K562 (cell line): ENCODE measurements around the gene EFCAB5.

Experiments used
- CTCF ChIP-seq, 3 experiments: IDR thresholded peaks in 2 of 3; conservative IDR thresholded peaks in 1 of 3; 2 replicates each; pipeline ENCODE4 v1.5.1; 2011 to 2012; ENCODE audit warnings: low read length in 3 of 3, mild to moderate bottlenecking in 3 of 3, control low read depth in 2 of 3, improper control_type of control experiment in 1 of 3, inconsistent platforms in 1 of 3, low read depth in 1 of 3, mixed read lengths in 1 of 3, moderate library complexity in 1 of 3; ENCODE audit not compliant: insufficient read depth in 2 of 3
- FOS ChIP-seq: IDR thresholded peaks from 3 replicates; pipeline ENCODE4 v1.6.1; 2011; ENCODE audit not compliant: insufficient read length; ENCODE audit errors: extremely low read depth
- ZFX ChIP-seq: sonication (generic); formaldehyde crosslinking; IDR thresholded peaks from 2 replicates; pipeline ENCODE4 v1.8.0; 2022; ENCODE audit warnings: mild to moderate bottlenecking, missing genetic modification reagents, moderate library complexity
- ZNF143 ChIP-seq: sonication (generic); formaldehyde crosslinking; IDR thresholded peaks from 2 replicates; pipeline ENCODE4 v1.9.0; 2022; ENCODE audit warnings: mild to moderate bottlenecking, missing genetic modification reagents
- ZNF253 ChIP-seq: fragments of 250-450 bp; sonication (Bioruptor Pico); conservative IDR thresholded peaks from 2 replicates; pipeline ENCODE4 v1.6.1; 2021; ENCODE audit warnings: mild to moderate bottlenecking
- ZNF384 ChIP-seq: IDR thresholded peaks from 2 replicates; pipeline ENCODE4 v1.6.1; 2012; ENCODE audit warnings: low read depth, low read length, improper control_type of control experiment

GRCh38 chr17:29918016-29918415 lies 23.4 kb upstream of the EFCAB5 start:
- TF ChIP-seq ZNF143 (CRISPR knock-in tag) (no peak), ZNF253 (CRISPR knock-in tag) (no peak), ZNF384 (no peak), CTCF (IDR thresholded peaks at IDR 0.05 in 2 of 3, conservative IDR thresholded peaks at IDR 0.05 in 1 of 3; ENCODE audit: insufficient read depth in 2 of 3, low read depth in 1 of 3, low read length in 3 of 3) (no peak), FOS (no peak), ZFX (CRISPR knock-in tag) (no peak)
